ENCODE results near the gene VIPAS39. TPM values are rescaled to one million over a fixed set of nuclear protein-coding genes. Genes with fewer than 3 reads are reported as not detected.

The VIPAS39 gene
- total RNA-seq, 4 donors from 2014 or later, result 18.6 to 31.8 (median 21.5) TPM

GRCh38 chr14:77409131-77409533, 48.3 kb downstream of the VIPAS39 start:
- Histone ChIP-seq H3K36me3 (no peaks in the 10 kb centered on the region), H3K9me3 (no peaks in the 10 kb centered on the region), H3K4me1 (no peaks in the 10 kb centered on the region), H3K27me3 (no peaks in the 10 kb centered on the region), H3K27ac (no peak overlapping the region), H3K4me3 (no peak overlapping the region)
- ATAC-seq, result no peak
- TF ChIP-seq, protein P1, sequence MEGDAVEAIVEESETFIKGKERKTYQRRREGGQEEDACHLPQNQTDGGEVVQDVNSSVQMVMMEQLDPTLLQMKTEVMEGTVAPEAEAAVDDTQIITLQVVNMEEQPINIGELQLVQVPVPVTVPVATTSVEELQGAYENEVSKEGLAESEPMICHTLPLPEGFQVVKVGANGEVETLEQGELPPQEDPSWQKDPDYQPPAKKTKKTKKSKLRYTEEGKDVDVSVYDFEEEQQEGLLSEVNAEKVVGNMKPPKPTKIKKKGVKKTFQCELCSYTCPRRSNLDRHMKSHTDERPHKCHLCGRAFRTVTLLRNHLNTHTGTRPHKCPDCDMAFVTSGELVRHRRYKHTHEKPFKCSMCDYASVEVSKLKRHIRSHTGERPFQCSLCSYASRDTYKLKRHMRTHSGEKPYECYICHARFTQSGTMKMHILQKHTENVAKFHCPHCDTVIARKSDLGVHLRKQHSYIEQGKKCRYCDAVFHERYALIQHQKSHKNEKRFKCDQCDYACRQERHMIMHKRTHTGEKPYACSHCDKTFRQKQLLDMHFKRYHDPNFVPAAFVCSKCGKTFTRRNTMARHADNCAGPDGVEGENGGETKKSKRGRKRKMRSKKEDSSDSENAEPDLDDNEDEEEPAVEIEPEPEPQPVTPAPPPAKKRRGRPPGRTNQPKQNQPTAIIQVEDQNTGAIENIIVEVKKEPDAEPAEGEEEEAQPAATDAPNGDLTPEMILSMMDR (IDR thresholded peaks at IDR 0.05), result no peak
- no peak for TF ChIP-seq EP300 (IDR thresholded peaks at IDR 0.05)
- TF ChIP-seq POLR2A (IDR thresholded peaks at IDR 0.05), result no peak
- TF ChIP-seq POLR2AphosphoS5 (IDR thresholded peaks at IDR 0.05), result no peak
- 34 to 80% methylated on average over 1 to 3 of the region's 3 CpGs for WGBS, 2 donors (ENCODE audit: low coverage in 1 of 2)

DNA sequence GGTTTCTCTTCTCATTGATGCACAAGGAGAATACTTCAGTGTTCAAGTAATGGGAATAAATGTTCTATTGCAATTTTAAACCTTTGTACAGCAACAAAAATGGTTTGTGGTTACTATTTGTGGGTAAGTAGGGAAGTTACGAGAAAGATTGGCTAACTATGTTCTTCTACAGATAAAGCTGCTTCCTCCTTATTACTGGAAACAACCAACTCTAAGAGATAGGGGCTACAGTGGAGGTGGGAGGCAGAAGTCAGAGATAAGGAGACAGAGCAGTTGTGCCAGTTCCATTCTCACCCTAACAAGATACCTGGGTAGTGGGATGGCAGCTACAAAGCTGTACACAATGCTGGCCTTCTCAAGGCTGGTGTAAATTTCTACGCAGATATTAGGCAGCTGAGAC, 50.2 kb downstream of the VIPAS39 start:
- Histone ChIP-seq H3K9me3 (no peaks in the 10 kb centered on the region), H3K36me3 (no peaks in the 10 kb centered on the region), H3K4me1 (no peaks in the 10 kb centered on the region), H3K27ac (no peak overlapping the region), H3K27me3 (no peaks in the 10 kb centered on the region), H3K4me3 (no peak overlapping the region)
- no peak for ATAC-seq
- TF ChIP-seq POLR2AphosphoS5 (IDR thresholded peaks at IDR 0.05) (no peak), EP300 (IDR thresholded peaks at IDR 0.05) (no peak), POLR2A (IDR thresholded peaks at IDR 0.05) (no peak)
- TF ChIP-seq, protein P1 (IDR thresholded peaks at IDR 0.05), result no peak
- 81 to 100% methylated on average over 2 of the region's 2 CpGs for WGBS, 2 donors (ENCODE audit: low coverage in 1 of 2)

DNA sequence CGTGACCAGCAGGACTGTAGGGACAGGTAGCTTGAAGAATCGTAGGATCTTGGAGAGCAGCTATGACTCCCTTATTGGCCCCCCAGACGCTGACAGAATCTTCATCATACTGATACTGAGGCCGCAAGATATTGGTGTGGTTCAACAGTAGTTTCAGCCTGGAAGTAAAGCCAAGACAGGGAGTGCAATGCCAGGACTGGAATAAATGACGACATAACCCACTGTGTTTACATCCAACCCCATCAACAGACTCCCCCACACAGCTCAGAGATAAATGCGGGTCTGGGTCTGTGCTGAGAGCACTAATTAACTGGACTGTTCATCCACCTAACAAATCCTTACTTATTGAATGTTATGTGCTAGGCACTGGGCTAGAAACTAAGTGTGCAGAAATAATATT, 50.7 kb downstream of the VIPAS39 start:
- ATAC-seq, result no peak
- Histone ChIP-seq H3K4me1 (no peaks in the 10 kb centered on the region), H3K27me3 (no peaks in the 10 kb centered on the region), H3K36me3 (no peaks in the 10 kb centered on the region), H3K9me3 (no peaks in the 10 kb centered on the region), H3K4me3 (no peak overlapping the region), H3K27ac (no peak overlapping the region)
- TF ChIP-seq EP300 (IDR thresholded peaks at IDR 0.05), result no peak
- TF ChIP-seq POLR2AphosphoS5 (IDR thresholded peaks at IDR 0.05), result no peak
- no peak for TF ChIP-seq POLR2A (IDR thresholded peaks at IDR 0.05)
- TF ChIP-seq, protein P1 (IDR thresholded peaks at IDR 0.05), result no peak
- 21 to 36% methylated on average over 4 to 6 of the region's 6 CpGs for WGBS, 2 donors (ENCODE audit: low coverage in 1 of 2)

DNA sequence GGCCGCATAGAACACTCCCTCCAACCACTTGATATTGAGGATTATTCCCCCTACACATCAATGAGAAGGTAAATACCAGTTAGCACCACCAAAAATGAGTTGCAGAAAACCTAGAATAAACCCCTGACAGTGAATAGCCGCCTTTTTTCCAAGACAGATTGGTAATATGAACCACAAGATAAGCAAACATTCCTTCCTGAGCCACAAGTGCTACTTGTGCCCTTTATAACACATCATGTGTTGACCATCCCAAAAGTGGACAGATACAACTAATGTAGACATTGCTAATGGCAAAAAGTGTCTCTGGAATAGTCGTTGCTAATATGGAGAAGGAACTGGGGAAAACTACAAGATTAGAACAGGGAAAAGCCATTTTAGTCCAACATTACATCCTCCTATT, 51.3 kb downstream of the VIPAS39 start:
- no peak overlapping the region for H3K27ac ChIP-seq
- H3K4me1 ChIP-seq, result no peaks in the 10 kb centered on the region
- H3K36me3 ChIP-seq, result no peaks in the 10 kb centered on the region
- TF ChIP-seq EP300 (IDR thresholded peaks at IDR 0.05), result no peak
- TF ChIP-seq, protein P1 (IDR thresholded peaks at IDR 0.05), result no peak
- no peak for TF ChIP-seq POLR2A (IDR thresholded peaks at IDR 0.05)
- no peak for TF ChIP-seq POLR2AphosphoS5 (IDR thresholded peaks at IDR 0.05)
- H3K9me3 ChIP-seq, result no peaks in the 10 kb centered on the region
- H3K27me3 ChIP-seq, result no peaks in the 10 kb centered on the region
- WGBS, 2 donors (ENCODE audit: low coverage in 1 of 2), result 48 to 53% methylated on average over 2 to 3 of the region's 3 CpGs
- no peak for ATAC-seq
- H3K4me3 ChIP-seq, result no peak overlapping the region

DNA sequence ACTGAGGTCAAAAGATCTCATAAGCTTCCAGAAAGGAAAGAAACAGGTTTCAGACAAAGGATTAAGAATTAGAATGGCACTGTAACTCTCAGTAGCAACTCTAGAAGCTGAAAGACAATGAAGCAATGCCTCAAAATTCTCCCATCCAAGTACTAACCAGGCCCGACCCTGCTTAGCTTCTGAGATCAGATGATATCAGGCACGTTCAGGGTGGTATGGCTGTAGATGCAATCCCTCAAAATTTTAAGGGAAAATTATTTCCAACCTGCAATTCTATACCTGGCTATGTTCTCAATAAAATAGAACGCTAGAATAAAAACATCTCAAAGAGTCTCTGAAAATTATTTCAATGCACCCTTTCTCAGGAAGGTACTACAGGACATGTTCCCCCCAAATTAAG, 53.6 kb downstream of the VIPAS39 start:
- Histone ChIP-seq H3K4me1 (no peaks in the 10 kb centered on the region), H3K36me3 (no peaks in the 10 kb centered on the region), H3K4me3 (no peak overlapping the region), H3K9me3 (no peaks in the 10 kb centered on the region), H3K27ac (no peak overlapping the region), H3K27me3 (no peaks in the 10 kb centered on the region)
- TF ChIP-seq POLR2AphosphoS5 (IDR thresholded peaks at IDR 0.05) (no peak), POLR2A (IDR thresholded peaks at IDR 0.05) (no peak), EP300 (IDR thresholded peaks at IDR 0.05) (no peak)
- TF ChIP-seq, protein P1 (IDR thresholded peaks at IDR 0.05), result no peak
- 85 to 95% methylated on average over 3 of the region's 3 CpGs for WGBS, 2 donors (ENCODE audit: low coverage in 1 of 2)
- no peak for ATAC-seq

All from gastroesophageal sphincter (tissue), 4 donors.